Nephron (organoid): ENCODE measurements around the gene FBXW8.

Source experiments
- H3K27ac Mint-ChIP-seq, 3 experiments: 2 replicates each; pipeline ENCODE4 v1.8.0; 2020; ENCODE audit warnings: mixed read lengths in 3 of 3, mild to moderate bottlenecking in 2 of 3, moderate library complexity in 1 of 3
- H3K27me3 Mint-ChIP-seq: 2 replicates; pipeline ENCODE4 v1.8.0; 2021; ENCODE audit warnings: low read depth, mild to moderate bottlenecking, moderate library complexity, mixed read lengths
- H3K36me3 Mint-ChIP-seq: 2 replicates; pipeline ENCODE4 v1.8.0; 2020; ENCODE audit warnings: low read depth, mixed read lengths
- H3K4me1 Mint-ChIP-seq: 2 replicates; pipeline ENCODE4 v1.8.0; 2020; ENCODE audit warnings: mixed read lengths
- H3K4me3 Mint-ChIP-seq, 3 experiments: 2 replicates each; pipeline ENCODE4 v1.8.0; 2020; ENCODE audit warnings: mild to moderate bottlenecking in 3 of 3, mixed read lengths in 3 of 3, moderate library complexity in 2 of 3
- H3K9me3 Mint-ChIP-seq: 2 replicates; pipeline ENCODE4 v1.8.0; 2020; ENCODE audit warnings: mixed read lengths
- TF ChIP-seq, protein P1 (sequence below), 3 experiments: fragments of 200-600 bp; sonication (generic); IDR thresholded peaks; one replicate each; pipeline ENCODE4 v1.5.0; 2021; ENCODE audit warnings: antibody characterized with exemption in 3 of 3; ENCODE audit not compliant: unreplicated experiment in 3 of 3

The FBXW8 gene

DNA sequence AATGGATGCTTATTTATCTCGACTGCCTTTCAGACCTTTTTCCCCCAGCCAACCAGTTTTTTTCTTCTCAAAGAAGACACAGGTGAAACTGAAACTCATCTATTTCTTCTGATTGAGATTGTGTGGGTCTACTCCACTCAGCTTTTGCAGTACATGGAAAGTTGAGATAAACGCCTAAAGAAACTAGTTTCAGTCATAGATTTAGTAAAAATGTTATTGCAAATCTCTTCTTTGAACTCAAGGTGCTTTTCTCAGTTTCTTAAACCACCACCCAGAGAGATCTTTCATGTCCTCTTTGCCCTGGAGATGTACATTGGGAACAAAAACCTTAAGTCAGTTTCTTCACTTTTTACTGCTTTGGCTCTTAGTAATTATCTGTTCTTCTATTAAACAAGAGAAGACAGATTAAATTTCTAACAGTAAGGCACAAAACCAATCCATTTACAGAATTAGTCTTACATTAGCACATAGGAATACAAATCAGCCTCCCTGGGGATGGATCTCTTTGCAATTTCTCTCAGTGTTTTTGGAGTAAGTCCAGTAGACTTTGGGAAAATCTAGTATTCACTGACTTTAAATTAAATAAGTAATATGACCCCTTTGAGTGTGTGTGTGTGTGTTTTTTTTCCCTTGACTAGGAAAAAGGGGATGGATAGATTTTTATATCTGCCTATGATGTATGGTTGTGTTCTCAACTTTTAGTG lies 11.6 kb downstream of the FBXW8 start:
- Mint-ChIP-seq H3K27me3 (no peaks in the 10 kb centered on the region), H3K4me1 (peaks cover 55% of the 10 kb centered on the region), H3K36me3 (peaks cover 23% of the 10 kb centered on the region), H3K9me3 (no peaks in the 10 kb centered on the region), H3K4me3 (peak overlapping the region in 1 of 3 experiments; percentile 18), H3K27ac (peak overlapping the region; percentile 73 to 79 (median 74))
- TF ChIP-seq, protein P1, sequence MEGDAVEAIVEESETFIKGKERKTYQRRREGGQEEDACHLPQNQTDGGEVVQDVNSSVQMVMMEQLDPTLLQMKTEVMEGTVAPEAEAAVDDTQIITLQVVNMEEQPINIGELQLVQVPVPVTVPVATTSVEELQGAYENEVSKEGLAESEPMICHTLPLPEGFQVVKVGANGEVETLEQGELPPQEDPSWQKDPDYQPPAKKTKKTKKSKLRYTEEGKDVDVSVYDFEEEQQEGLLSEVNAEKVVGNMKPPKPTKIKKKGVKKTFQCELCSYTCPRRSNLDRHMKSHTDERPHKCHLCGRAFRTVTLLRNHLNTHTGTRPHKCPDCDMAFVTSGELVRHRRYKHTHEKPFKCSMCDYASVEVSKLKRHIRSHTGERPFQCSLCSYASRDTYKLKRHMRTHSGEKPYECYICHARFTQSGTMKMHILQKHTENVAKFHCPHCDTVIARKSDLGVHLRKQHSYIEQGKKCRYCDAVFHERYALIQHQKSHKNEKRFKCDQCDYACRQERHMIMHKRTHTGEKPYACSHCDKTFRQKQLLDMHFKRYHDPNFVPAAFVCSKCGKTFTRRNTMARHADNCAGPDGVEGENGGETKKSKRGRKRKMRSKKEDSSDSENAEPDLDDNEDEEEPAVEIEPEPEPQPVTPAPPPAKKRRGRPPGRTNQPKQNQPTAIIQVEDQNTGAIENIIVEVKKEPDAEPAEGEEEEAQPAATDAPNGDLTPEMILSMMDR (IDR thresholded peaks at IDR 0.05; ENCODE audit: unreplicated experiment in 3 of 3), result no peak

DNA sequence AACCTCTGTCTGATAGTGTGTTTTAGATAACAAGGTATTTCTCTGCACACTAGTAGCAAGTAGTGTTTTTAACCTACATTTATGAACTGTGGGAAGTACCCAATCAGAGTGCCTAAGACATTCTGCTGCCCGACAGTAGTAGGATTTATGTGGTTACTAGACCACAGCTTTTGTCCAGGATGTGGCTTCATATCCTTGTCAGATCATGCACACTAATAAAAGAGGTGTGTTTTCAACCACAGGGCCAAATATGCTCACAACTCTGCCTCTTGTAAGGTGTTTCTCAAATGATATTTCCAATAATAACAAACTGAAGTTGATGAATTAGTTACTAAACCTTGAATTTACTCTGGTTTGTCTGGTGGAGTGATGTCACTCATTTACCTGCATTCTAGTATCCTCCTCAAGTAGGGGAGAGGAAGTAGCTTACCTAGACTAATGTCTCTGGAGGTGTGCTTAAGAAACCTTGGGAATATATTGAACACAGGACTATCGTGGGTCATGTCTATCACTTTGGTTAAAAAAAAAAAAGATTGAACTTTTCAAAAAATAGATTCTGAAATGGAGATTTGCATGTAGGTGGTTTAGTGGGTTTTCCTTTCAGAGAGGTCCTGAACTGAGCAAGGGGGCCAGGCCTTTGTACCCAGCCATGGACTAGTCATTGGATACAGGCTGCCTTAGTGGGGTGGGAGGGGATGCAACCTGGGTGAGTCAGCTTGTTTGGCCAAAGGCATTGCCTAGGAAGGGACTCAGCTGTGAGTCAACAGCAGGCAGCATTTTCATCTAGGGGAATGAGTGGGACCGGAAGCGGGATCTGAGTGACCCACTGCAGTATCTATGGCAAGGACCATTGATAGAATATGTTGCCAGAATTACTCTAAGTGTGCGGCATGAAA lies 14.1 kb downstream of the FBXW8 start:
- H3K27ac Mint-ChIP-seq, result peak overlapping the region in 2 of 3 experiments; percentile 38 to 41
- no peak overlapping the region for H3K4me3 Mint-ChIP-seq
- H3K4me1 Mint-ChIP-seq, result peaks cover 63% of the 10 kb centered on the region
- peaks cover 39% of the 10 kb centered on the region for H3K36me3 Mint-ChIP-seq
- no peaks in the 10 kb centered on the region for H3K27me3 Mint-ChIP-seq
- H3K9me3 Mint-ChIP-seq, result no peaks in the 10 kb centered on the region
- TF ChIP-seq, protein P1 (IDR thresholded peaks at IDR 0.05; ENCODE audit: unreplicated experiment in 3 of 3), result no peak

DNA sequence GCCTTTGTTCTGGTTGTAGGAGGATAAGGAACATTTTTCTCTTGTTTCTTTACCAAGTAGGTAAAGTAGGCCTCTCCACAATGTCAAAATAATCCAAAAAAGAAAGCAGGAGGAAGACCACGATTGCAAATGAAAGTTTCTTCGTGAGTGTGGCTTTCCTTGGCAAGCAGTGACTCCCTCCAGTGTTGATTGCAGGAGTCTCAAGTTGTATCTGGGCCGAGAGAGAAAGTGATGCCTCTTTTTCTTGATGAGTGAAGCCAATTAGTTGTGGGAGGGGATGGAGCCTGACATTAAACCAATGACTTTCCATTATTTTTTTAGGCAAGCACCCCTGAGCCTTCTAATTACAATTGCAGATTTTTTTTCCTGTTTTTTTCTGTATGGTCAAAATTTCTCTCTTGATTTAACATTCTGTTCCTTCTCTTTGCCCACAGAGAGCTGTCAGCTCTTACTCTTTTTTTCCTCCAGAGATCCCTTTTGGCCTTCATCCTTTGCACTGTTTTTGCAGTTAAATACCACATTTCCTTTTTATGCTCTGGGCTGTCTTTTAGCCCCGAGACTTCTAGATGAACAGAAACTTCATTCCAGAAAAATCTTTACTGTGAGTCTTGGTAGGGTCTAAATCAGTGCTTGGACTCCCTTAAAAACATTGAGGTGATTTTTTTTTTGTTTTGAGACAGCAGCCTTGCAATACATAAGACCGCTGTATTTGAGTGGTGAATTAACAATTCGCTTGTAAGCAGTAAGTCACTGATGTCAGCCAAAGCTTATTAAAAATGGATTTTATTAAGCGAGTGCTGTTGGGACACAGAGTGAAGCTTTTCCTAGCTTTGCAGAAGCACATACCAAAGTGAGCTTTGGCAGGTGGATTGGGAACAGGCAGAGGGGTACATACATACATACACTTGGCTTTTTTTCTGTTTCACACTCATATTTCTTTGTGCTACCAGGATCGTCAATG lies 15.8 kb downstream of the FBXW8 start:
- no peaks in the 10 kb centered on the region for H3K9me3 Mint-ChIP-seq
- H3K4me1 Mint-ChIP-seq, result peaks cover 49% of the 10 kb centered on the region
- H3K27ac Mint-ChIP-seq, result peak overlapping the region; percentile 63 to 92 (median 86)
- H3K36me3 Mint-ChIP-seq, result peaks cover 50% of the 10 kb centered on the region
- TF ChIP-seq, protein P1 (IDR thresholded peaks at IDR 0.05; ENCODE audit: unreplicated experiment in 3 of 3), result no peak
- no peaks in the 10 kb centered on the region for H3K27me3 Mint-ChIP-seq
- H3K4me3 Mint-ChIP-seq, result peak overlapping the region in 2 of 3 experiments; percentile 28 to 41

DNA sequence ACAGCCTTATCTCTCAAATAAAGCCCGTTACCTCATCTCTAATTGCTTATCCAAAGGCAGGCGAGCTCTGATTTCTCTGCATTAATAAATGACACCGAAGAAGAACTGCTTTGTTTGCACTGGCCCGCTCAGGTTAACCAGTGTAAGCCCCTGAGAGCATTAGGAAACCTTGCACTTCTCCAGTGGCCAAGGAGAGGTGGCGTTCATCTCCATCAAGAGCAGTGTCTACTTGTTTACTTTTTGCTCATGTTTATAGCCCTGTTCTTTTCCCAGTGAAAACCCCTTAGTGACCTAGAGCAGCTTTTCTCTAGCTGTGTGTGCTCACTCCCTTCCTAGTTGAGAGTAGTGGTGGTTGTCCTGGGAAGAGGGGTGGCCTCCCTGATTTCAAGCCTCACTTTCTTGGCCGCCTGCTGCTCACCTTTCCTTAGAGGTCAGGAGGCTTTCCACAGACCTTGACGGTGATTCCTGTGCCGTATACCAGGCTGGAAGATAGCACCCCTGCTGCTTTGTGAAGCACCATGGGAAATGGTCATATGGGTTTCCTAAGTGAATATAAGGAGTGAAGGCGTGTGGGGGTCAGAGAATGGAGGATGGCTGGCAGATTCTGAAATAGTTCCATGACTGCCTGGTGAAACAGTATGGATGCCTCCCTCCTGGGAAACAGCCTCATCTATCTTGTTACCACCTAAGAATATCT lies 16.6 kb downstream of the FBXW8 start:
- TF ChIP-seq, protein P1 (IDR thresholded peaks at IDR 0.05; ENCODE audit: unreplicated experiment in 3 of 3), result no peak
- H3K27ac Mint-ChIP-seq, result peak overlapping the region; percentile 63 to 92 (median 86)
- peaks cover 49% of the 10 kb centered on the region for H3K4me1 Mint-ChIP-seq
- no peaks in the 10 kb centered on the region for H3K9me3 Mint-ChIP-seq
- H3K4me3 Mint-ChIP-seq, result peak overlapping the region in 1 of 3 experiments; percentile 41
- no peaks in the 10 kb centered on the region for H3K27me3 Mint-ChIP-seq
- peaks cover 53% of the 10 kb centered on the region for H3K36me3 Mint-ChIP-seq

DNA sequence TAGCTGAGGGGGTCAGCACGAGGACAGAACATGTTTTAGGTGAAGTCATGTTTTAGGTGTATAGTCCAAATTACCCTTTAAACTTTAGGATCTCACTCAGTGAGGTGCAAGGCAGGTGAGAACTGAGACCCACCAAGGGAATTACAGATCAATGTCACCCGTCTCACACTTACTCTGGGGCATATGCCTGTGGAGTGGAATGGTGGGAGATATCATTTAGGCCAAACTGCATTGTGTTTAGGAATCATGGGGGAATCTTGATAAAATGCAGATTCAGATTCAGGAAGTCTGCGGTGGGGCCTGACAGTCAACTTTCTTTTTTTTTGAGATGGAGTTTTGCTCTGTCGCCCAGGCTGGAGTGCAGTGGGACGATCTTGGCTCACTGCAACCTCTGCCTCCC lies 17.8 kb downstream of the FBXW8 start:
- Mint-ChIP-seq H3K27me3 (no peaks in the 10 kb centered on the region), H3K9me3 (no peaks in the 10 kb centered on the region), H3K27ac (no peak overlapping the region), H3K4me3 (no peak overlapping the region), H3K36me3 (peaks cover 52% of the 10 kb centered on the region), H3K4me1 (peaks cover 53% of the 10 kb centered on the region)
- TF ChIP-seq, protein P1 (IDR thresholded peaks at IDR 0.05; ENCODE audit: unreplicated experiment in 3 of 3), result no peak
